ENCODE data around the gene DOCK3.

Gene DOCK3

GRCh38 chr3:50645378-50645777 lies 29.3 kb upstream of the DOCK3 start:
- Mint-ChIP-seq H3K4me3 (no peak overlapping the region), H3K27ac (peak overlapping the region; percentile 56 to 74), H3K27me3 (no peaks in the 10 kb centered on the region), H3K4me1 (peaks cover 13% of the 10 kb centered on the region), H3K9me3 (no peaks in the 10 kb centered on the region)
- DNase-seq: no peak
- ATAC-seq: no peak

GRCh38 chr3:50648313-50648712 lies 26.4 kb upstream of the DOCK3 start:
- Mint-ChIP-seq H3K27ac (peak overlapping the region in 1 of 2 donors; percentile 45), H3K4me1 (peaks cover 35% of the 10 kb centered on the region), H3K9me3 (no peaks in the 10 kb centered on the region), H3K27me3 (no peaks in the 10 kb centered on the region), H3K4me3 (no peak overlapping the region)
- DNase-seq: no peak
- no peak for ATAC-seq

- H3K27ac Mint-ChIP-seq: peak overlapping the region; percentile 44 to 45
- H3K4me1 Mint-ChIP-seq: peaks cover 41% of the 10 kb centered on the region
- ATAC-seq (no peak), DNase-seq (no peak)
- H3K4me3 Mint-ChIP-seq: no peak overlapping the region
- H3K27me3 Mint-ChIP-seq: no peaks in the 10 kb centered on the region
- H3K9me3 Mint-ChIP-seq: no peaks in the 10 kb centered on the region
These were observed 25.8 kb upstream of the DOCK3 start for GRCh38 chr3:50648944-50649343.

GRCh38 chr3:50649451-50649931 lies 25.2 kb upstream of the DOCK3 start:
- Mint-ChIP-seq H3K27ac (peak overlapping the region in 1 of 2 donors; percentile 76), H3K4me1 (peaks cover 47% of the 10 kb centered on the region), H3K27me3 (no peaks in the 10 kb centered on the region), H3K4me3 (no peak overlapping the region), H3K9me3 (no peaks in the 10 kb centered on the region)
- no peak for ATAC-seq
- no peak for DNase-seq

- Mint-ChIP-seq H3K27me3 (no peaks in the 10 kb centered on the region), H3K9me3 (no peaks in the 10 kb centered on the region), H3K4me1 (peaks cover 52% of the 10 kb centered on the region), H3K27ac (peak overlapping the region in 1 of 2 donors; percentile 76), H3K4me3 (no peak overlapping the region)
- DNase-seq: no peak
- ATAC-seq: no peak
These were observed 24.7 kb upstream of the DOCK3 start for GRCh38 chr3:50650018-50650417.

- ATAC-seq (no peak), DNase-seq (no peak)
- Mint-ChIP-seq H3K27me3 (no peaks in the 10 kb centered on the region), H3K4me3 (no peak overlapping the region), H3K4me1 (peaks cover 60% of the 10 kb centered on the region), H3K27ac (no peak overlapping the region), H3K9me3 (no peaks in the 10 kb centered on the region)
These were observed 23.3 kb upstream of the DOCK3 start for GRCh38 chr3:50651445-50651844.

- Mint-ChIP-seq H3K9me3 (no peaks in the 10 kb centered on the region), H3K4me3 (no peak overlapping the region), H3K4me1 (peaks cover 60% of the 10 kb centered on the region), H3K27me3 (no peaks in the 10 kb centered on the region), H3K27ac (peak overlapping the region in 1 of 2 donors; percentile 57)
- DNase-seq (no peak), ATAC-seq (no peak)
These were observed 22.7 kb upstream of the DOCK3 start for GRCh38 chr3:50651920-50652529.

- peaks cover 60% of the 10 kb centered on the region for H3K4me1 Mint-ChIP-seq
- ATAC-seq (peak; percentile 72), DNase-seq (peak; percentile 42 to 66)
- no peaks in the 10 kb centered on the region for H3K27me3 Mint-ChIP-seq
- peak overlapping the region in 1 of 2 donors; percentile 5 for H3K27ac Mint-ChIP-seq
- H3K4me3 Mint-ChIP-seq: no peak overlapping the region
- no peaks in the 10 kb centered on the region for H3K9me3 Mint-ChIP-seq
These were observed 22.0 kb upstream of the DOCK3 start for GRCh38 chr3:50652709-50653108.

GRCh38 chr3:50653937-50654595 lies 20.7 kb upstream of the DOCK3 start:
- peak overlapping the region in 1 of 2 donors; percentile 94 for H3K27ac Mint-ChIP-seq
- no peak overlapping the region for H3K4me3 Mint-ChIP-seq
- no peaks in the 10 kb centered on the region for H3K27me3 Mint-ChIP-seq
- peaks cover 49% of the 10 kb centered on the region for H3K4me1 Mint-ChIP-seq
- H3K9me3 Mint-ChIP-seq: no peaks in the 10 kb centered on the region
- ATAC-seq (no peak), DNase-seq (no peak)

GRCh38 chr3:50655009-50655830 lies 19.5 kb upstream of the DOCK3 start:
- peak overlapping the region; percentile 50 to 94 for H3K27ac Mint-ChIP-seq
- ATAC-seq (peak; percentile 68), DNase-seq (peak in 1 of 2 donors; percentile 23)
- peaks cover 47% of the 10 kb centered on the region for H3K4me1 Mint-ChIP-seq
- H3K4me3 Mint-ChIP-seq: peak overlapping the region in 1 of 2 donors; percentile 33
- H3K27me3 Mint-ChIP-seq: no peaks in the 10 kb centered on the region
- H3K9me3 Mint-ChIP-seq: no peaks in the 10 kb centered on the region

GRCh38 chr3:50656417-50657195 lies 18.1 kb upstream of the DOCK3 start:
- DNase-seq (no peak), ATAC-seq (no peak)
- H3K27ac Mint-ChIP-seq: peak overlapping the region in 1 of 2 donors; percentile 52
- no peak overlapping the region for H3K4me3 Mint-ChIP-seq
- peaks cover 2% of the 10 kb centered on the region for H3K27me3 Mint-ChIP-seq
- H3K4me1 Mint-ChIP-seq: peaks cover 42% of the 10 kb centered on the region
- no peaks in the 10 kb centered on the region for H3K9me3 Mint-ChIP-seq

GRCh38 chr3:50657407-50657806 lies 17.3 kb upstream of the DOCK3 start:
- Mint-ChIP-seq H3K9me3 (no peaks in the 10 kb centered on the region), H3K4me1 (peaks cover 34% of the 10 kb centered on the region), H3K27me3 (peaks cover 10% of the 10 kb centered on the region), H3K27ac (no peak overlapping the region), H3K4me3 (no peak overlapping the region)
- ATAC-seq: no peak
- no peak for DNase-seq

- H3K9me3 Mint-ChIP-seq: no peaks in the 10 kb centered on the region
These were observed 16.9 kb upstream of the DOCK3 start for GRCh38 chr3:50657816-50658215.

GRCh38 chr3:50658416-50658815 lies 16.3 kb upstream of the DOCK3 start:
- Mint-ChIP-seq H3K4me3 (no peak overlapping the region), H3K27me3 (peaks cover 13% of the 10 kb centered on the region), H3K4me1 (peaks cover 24% of the 10 kb centered on the region), H3K27ac (no peak overlapping the region), H3K9me3 (no peaks in the 10 kb centered on the region)
- no peak for ATAC-seq
- no peak for DNase-seq

More at GRCh38 chr3:50657816-50658215, 16.9 kb upstream of the DOCK3 start:
- Mint-ChIP-seq H3K4me3 (no peak overlapping the region), H3K27me3 (peaks cover 13% of the 10 kb centered on the region), H3K4me1 (peaks cover 30% of the 10 kb centered on the region), H3K27ac (no peak overlapping the region)
- DNase-seq (no peak), ATAC-seq (no peak)

- no peak for ATAC-seq
- Mint-ChIP-seq H3K4me3 (no peak overlapping the region), H3K9me3 (no peaks in the 10 kb centered on the region)
These were observed 15.9 kb upstream of the DOCK3 start for GRCh38 chr3:50658831-50659230.

More at GRCh38 chr3:50658831-50659230, 15.9 kb upstream of the DOCK3 start:
- no peak overlapping the region for H3K27ac Mint-ChIP-seq
- H3K27me3 Mint-ChIP-seq: peaks cover 13% of the 10 kb centered on the region
- no peak for DNase-seq
- peaks cover 20% of the 10 kb centered on the region for H3K4me1 Mint-ChIP-seq
